Activated CD4-positive, alpha-beta T cell treated with anti-CD3 and anti-CD28 coated beads, Interleukin-2, amount 50 U/mL, for 48 hours (primary cell): ENCODE measurements around the gene MXD4.

Experiments used
- DNase-seq, 2 experiments: peaks; one replicate each; pipeline ENCODE4 v3.0.0-alpha.2; 2020

The MXD4 gene

DNA sequence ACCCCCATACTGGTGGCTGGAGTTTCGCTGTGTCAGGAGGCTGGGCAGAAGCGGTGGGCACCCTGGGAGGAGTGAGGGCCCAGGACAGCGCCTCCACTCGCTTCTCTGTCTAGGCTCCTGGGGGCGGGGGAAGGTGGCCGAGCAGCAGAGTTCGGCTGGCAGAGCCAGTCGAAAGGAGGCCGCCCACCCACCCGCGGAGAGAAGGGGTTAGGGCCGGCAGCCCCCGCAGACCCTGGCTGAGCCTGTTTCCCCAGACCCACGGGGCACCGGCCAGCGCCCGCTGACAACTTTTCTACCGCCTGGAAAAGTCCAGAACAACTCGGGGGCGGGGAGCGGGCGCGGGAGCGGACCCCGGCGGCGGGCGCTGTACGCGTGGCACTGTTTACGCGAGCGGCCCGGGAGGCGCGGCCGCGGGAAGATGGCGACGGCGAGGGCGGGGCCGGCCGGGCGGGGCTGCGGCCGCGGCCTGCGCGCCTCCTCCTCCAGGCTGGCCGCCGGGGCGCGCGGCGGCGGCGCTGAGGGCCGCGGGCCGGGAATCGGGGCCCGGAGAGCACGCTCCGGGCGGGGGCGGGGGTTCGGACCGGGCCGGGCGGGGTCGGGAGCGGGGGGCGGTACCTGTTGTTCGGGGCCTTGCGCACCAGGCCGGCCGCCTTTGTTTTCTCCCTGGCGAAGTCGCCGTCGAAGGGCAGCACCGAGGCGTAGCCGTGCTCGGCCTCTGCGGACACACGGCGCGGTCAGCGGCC is 628 bp downstream of the MXD4 start:
- peak; percentile 46 to 59 for DNase-seq

DNA sequence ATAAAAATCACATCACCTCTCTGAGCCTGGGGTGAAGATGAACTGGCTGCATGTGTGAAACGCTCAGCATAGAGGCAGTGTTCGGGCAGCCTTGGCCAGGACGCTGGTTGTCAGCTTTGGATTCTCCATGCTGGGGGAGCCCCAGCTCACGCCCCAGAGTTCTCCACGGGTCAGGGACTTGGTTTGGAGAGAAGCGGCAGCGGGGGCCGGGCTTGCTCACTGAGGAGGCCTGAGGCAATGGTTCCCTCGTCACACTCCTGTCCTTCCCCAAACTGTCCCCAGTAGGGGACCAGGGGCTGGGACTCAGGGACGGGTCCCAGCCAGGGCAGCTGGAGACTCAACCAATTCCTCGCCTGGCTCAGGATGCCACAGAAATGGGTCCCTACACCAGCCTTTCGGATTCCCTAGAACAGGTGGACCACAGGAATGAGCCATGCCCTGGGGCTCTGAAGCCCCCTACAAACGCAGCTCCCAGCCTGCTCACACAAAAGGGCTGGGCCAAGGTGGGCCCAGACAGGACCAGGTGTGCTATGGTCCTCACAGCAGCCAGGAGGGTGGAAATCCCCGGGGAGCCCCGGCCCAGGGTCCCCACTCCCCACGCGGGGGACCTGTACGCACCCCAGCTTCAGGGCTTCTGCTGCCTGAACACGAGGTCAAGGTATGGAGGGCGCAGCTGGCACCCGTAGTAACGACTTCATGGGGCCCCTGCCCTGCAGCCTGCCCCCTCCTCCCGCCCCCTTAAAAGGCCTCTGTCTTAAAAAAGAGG is 1.4 kb downstream of the MXD4 start:
- DNase-seq, result no peak

DNA sequence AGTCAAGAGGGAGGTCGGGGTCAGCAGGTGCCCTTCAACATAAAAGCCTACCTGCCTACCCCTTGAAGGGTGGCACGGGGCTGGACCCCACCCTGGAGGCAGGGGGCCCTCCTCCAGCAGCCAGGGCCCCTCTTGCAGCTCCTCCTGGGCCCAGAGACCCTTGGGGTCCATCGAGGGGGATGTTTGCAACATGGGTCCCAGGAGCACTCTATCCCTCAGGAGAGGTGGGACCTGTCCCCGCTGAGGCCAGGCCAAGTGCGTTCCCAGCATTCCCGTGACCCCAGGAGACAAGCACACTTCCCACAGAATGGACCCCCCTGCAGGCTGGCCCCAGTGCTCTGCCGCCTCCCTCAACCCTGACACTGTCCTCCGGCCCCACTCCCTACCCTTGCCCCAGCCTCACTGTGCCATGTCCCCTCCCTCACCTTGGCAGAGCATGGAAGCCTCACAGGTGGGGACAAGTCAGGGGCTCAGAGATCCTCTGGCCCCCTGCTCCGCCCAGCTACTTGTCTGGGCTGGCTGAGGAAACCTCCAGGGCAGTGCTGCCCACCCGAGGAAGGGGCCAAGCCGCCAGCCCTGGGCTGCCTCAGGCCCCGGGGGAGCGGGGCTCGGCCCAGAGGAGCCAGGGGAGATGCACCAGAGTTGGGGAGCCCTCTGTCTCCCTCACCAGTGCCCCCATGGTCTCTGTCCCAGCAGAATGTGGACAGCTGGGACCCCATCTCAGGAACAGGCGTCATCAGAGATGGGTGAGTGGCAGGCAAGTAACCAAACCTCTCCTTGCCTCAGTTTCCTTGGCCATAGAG is 2.2 kb downstream of the MXD4 start:
- DNase-seq, result no peak

DNA sequence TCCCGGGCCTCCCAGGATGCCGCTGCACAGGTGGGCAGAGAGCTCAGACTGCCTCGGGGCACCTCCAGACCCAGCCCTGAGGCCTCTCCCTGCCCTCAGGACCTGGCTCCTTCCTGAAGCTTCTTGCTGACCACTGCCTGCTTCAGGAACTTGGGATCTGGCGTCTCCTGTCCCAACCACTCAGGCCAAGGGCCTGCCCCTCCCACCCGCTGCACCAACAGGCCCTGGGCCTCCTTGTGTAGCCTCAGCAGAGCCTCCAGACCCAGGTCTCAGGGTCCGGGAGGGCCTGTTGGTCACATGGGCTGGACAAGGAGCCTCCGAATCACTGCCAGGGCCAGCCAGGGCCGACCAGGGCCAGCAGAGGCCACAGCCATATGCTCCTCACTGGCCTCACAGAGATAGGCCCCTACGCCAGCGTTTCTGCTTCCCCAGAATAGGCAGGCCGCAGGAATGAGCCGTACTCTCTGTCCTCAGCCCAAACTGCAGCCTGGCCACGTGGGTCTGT is 2.8 kb downstream of the MXD4 start:
- DNase-seq, result no peak

DNA sequence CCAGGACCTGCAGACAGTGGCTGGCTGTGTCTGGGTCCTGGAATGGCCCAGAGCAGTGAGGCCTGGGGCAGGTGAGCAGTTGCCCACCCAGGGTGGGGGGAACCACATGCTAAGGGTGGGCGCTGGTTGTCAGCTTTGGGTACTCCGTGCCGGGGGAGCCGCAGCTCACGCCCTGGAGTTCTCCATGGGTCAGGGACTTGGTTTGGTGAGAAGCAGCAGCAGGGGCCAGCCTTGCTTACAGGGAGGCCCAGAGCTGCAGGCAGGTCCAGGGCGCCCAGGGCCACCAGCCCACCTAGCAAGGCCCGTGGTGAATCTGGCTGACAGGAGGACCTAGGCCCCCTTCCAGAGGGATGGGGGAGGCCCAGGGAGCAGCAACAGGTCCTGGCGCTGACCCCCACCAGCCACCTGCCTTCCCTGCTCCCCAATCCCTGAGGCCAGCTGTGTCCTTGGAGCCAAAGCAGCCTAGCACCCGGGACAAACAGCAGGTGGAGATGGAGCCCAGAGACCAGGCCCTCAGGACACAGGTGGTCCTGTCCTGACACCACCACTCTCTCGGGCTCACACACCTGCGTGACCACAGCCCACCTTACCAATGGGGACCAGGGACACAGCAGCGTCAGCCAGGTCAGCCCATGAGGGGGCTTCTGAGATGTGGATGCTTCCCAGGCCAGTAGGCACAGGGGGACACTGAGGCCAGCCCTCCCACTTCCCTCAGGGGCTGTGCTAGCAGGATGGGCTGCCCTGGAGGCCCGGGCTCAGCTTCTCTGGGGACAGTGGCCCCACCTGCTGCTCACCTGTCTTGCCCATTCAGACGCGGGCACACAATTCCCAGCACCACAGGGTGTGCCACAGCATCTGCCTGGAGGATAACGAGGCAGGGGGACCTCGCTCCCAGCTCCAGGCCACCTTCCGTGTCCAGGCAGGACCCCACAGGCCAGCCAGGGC is 3.5 kb downstream of the MXD4 start:
- no peak for DNase-seq

DNA sequence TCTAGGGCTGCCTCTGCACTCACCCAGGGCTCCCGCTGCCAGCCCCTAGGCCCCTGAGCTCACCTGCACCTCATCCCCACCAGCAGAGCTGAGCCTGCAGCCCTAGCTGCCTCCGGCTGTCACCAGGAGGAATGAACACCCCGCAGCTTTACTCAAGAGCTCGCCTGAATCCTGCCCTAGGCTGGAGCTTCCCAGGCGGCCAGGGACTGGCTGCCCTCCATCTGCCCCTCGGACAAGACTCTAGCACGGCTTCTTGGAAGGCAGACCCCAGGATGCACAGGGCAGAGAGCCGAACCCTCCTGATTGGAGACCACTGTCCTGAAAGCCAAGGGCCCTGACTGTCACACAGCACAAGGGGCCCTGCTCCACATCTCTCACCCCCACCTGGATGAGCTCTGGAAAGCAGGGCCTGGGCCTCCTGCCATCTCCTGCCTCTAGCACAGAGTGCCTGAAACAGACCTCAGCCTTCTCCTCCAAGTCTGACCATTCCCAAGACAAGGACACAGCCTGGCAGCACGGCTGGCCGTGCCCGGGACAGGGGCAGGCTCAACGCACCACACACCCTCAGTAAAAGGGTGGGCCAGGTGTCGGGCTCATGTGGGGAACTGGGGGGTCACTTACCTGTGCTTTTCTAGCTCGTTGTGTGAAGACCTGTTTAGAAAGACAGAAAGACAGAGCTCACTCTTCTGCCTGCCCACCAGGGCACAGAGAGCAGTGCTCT is 4.4 kb downstream of the MXD4 start:
- no peak for DNase-seq

DNA sequence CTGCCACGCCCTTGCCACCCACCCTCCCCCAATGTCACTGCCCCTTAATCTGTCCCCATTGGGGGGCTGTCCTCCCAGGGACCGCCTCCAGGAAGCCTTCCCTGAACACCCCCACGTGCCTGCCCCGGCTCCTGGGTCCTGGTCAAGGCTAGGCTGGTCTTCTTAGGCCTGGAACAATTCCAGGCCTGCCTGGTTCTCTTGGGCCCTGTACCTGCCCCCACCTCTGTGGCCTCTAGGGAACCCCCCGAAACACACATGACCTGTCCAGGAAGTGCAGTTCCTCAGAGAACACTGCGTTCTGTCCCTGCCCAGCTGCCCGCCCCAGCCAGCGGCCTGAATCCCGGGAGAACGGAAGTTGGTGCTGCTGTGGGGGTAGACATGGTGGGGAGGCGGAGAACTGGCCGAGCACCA is 5.1 kb downstream of the MXD4 start:
- no peak for DNase-seq

DNA sequence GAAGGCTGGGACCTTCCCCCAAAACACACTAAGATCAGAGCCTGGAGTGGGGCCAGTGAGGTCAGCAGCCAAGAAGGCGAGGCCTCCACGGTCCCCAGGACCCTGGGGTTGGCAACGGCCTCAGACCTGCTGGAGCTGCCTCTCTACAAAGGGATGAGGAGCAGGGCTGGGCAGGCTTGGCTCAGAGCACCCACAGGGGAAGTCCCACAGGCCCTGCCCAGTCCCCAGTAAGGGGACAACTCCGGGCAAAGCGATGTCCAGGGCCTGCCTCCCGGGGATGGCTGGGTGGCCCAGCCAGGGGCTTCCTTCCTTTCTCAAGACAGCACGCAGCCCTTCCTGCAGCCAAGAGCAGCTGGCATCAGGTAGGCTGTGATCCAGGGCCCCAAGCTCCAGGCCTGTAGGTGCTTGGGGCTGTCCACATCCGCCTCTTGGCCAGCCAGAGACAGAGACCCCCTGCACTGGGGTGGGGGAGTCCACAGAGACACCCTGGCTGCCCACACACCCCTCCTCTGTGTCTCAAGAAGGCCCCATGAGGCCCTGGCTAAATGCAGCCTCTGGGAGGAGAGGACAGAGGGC is 5.7 kb downstream of the MXD4 start:
- peak in 1 of 2 experiments; percentile 1 for DNase-seq

DNA sequence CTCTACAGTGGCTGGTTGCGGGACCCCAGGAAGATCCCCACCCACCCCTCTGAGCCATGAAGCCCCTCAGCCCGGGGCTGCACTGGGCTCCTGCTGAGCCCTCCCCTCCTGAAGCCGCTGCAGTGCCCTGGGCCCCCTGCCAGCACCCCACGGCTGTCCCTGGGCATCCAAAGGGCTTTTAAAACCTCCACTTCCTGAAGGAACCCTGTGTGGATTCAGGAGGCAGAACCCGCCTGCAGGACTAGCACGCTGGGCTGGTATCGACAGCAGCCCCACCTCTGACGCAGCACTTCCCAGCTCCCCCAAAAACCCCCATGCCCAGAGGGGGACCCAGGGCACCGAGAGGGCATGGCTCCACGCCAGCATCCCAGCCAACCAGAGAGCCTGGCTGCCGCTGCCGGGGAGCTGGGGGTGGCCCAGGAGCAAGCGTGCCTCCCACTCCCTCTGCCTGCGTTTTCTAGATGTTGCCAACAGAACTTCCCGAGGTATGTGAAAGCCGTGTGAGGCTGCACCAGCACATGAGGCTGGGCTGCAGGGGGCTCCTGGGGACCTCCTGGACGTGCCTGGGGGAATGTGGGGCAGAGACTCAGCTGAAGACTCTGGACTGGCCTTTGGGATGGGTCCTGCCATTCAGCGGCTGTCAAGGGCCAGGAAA is 6.3 kb downstream of the MXD4 start:
- peak in 1 of 2 experiments; percentile 0 for DNase-seq

DNA sequence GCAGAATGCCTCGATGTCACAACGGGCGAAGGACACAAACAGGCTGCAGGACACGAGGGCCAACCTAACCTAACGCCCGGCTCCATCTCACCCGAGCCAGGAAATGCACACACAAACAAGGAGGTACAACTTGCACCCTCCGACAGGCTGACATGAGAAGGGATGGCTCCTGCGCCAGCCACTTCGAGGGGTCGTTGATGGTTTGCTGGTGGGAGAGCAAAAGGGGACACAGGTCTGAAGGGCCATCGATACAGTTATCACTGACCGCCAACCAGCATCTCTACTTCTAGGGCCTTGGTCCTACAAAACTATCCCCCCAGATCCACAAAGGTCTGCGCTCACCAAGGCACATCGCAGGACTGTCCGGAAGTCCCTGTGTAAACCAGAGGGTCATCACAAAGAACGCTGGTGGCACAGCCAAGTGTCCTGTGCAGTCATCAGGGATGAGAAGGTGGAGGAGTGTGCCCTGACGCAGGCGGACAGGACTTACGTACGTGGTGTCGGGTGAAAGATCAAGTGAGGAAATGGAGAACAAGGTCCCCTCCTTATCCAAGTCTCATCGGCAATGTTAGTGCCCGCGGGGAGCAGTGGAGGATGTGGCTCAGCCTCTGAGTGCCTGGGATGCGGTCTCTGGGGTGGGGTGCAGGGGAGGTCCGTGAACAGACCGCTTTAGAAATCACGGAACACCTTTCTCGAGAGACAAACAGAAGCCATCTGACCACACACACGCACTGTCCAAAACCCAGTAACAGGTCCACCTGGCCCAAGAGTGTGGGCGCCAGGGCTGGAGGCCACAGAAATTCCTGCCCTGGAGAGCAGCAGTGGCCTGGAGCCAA is 7.0 kb downstream of the MXD4 start:
- DNase-seq, result peak in 1 of 2 experiments; percentile 0

DNA sequence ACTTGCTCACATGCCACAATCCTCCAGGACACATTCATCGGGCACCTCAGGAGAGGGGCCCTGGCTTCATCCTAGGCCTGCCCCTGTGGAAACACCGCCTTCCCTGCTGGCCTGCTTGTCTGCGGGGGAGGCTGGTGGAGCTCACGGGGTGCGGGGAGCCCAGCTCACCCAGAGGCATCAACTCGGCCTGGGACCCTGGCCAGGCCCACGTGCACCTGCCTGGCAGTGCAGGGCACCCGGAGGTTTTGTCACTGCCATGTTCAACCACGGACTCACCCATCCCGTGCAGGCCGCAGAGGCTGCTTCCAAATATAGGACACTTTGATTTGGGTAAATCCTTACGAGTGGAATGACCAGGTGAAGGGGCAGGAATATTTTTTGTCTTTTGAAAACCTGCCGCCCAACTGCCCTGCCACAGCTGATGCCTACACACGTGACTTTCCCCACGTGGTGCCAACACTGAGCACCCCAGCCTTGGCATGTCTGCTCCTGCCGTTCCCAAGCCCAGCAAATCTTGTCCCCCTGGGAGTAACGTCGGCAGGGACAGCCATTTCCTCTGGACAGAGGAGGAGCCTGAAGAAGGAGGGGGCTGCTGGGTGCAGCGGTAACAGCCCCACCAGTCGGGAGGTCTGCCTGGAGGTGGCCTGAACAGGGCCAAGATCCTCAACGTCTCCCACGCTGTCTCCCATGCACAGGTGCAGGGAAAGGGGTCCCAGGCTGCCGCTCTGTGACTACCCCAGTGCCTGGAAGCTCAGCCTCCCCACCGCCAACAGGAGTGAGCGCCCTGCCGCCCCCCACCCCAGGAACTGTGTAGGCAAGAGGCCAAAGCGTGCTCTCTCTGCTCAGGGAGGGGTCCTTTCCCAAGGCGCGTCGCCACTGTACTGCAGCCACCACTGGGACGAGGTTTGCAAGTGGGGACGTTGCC is 8.5 kb downstream of the MXD4 start:
- DNase-seq, result peak in 1 of 2 experiments; percentile 0

DNA sequence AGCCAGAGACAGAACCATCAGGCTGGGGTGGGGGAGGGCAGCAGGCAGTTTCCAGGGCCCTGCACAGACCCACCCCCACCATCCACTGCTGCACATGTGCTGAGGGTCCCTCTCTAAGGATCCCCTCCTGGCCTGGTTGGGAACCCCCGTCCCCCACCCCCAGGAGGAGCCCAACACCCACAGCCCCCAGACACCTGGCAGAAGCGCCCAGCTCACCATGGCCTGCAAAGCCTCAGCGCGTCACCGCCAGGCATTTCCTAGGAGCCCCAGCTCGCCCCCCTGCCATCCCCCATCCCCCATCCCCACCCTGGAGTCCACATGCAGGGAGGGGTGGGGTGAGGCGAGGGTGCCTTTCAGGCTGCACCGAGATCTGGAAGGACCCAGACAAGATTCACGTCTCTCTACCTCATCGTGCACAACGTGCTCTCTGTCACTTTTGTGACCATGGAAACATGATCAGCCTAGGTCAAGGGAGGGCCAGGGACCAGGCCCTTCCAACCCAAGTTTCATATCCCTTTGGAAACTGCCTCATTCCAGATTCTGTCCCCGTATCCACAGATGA is 9.3 kb downstream of the MXD4 start:
- DNase-seq, result peak in 1 of 2 experiments; percentile 1

DNA sequence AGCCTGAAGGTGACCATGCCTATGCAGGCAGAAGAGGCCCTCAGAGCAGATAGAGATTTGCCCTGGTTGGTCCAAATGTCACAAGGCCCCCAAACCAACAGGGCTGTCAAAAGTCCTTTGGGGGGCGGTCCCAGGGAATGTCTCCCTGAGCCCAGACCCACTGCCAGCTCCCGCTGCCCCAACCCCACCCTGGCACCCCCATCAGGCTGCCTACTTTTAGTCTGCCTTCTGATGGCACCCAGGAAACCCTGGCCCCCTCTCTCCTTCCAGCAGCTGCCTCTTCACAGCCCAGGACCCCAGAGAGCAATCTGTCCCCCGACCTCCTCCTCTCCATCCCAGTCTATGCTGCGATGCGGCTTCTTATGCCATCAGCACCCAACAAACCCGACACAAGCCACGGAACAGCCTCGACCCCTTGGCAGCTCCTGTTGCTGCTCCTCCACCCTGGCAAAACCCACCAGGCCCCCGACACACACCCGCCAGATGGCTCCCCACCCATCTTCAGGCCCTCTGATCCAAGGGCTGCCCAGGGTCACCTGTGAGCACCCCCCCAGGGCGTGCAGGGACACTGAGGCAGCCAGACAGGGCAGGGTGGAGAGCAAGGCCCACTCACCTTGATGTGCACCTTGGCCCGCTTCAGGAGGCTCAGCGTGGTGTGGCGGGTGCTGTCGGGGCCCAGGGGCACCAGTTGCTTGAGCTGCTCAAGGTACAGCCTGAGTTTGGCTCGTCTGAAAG is 9.9 kb downstream of the MXD4 start:
- no peak for DNase-seq

DNA sequence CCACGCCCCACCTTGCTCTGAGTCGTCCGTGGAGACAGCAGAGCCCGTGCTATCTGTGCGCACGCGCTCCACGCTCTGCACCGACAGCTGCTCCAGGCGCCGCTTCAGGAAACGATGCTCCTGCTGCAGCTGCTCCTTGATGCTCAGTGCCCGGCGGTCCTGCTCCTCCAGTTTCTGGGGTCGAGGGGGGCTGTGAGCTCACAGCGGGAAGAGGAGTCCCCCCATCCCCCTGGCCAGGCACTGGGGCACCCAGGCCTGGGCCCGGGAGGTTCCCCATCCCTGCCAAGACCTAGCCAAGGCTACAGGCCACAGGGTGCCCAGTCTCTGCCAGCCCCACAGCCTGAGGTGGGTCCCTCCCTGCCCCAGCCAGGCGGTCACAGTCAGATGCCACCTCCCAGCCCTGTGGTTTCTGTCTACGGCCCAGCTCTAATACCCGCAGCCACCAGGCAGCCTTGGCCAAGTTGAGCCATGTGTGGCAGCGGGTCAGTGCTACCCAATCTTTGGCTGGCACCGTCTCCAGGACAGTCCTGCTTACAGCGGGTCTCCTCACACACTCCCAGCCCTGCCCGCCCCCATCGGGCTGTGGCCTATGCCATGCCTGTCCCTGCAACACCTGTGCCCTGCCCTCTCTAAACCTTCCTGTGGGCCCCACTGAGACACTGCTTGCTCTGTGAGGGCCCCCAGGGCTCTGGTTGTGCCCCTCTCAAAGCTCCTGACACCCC is 10.7 kb downstream of the MXD4 start:
- DNase-seq, result peak in 1 of 2 experiments; percentile 2

DNA sequence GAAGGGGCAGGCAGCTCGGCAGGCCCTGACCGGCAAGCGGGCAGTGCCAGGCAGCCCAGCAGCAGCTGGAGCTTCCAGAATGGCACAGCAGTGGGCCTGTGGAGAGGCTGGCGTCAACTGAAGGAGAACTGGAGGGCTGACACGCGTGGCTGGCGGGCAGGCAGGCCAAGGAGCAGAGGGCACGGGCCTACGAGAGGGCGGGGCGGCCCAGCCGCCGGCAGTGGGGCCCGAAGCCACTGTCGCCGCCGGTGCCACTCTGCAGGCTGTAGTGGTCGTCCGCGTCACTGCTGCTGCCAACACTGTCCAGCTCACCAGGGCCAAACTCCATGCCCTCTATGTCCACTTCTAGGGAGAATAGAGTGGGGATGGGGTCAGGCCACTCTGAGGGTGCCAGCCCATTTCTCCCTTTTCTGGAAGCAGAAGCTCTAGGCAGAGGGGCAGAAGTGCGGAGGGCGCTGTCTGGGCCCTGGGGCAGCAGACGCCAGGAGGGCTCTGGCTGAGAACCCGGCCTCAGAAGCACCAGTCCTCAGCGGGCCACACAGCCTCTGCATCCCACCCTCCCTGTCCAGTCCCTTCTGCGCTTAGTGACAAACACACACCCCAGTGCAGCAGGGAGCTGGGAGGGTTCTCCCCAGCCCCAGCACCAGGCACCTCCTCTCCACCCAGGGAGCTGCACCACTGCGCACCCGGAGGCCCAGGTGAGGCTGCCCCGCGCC is 11.4 kb downstream of the MXD4 start:
- no peak for DNase-seq
